Measurements from ENCODE around the gene ESAM. TPM values are rescaled to one million over a fixed set of nuclear protein-coding genes. Genes with fewer than 3 reads are reported as not detected.

Gene ESAM
- polyA plus RNA-seq, 3 donors = 0.18 to 0.74 (median 0.49) TPM

GRCh38 chr11:124748481-124749343, 13.4 kb downstream of the ESAM start:
- Histone ChIP-seq H3K4me2 (replicated peaks; ENCODE audit: extremely low read depth, low read length, poor library complexity, severe bottlenecking) (peak overlapping the region; percentile 6), H4K20me1 (ENCODE audit: insufficient read depth, low read length) (peaks cover 25% of the 10 kb centered on the region), H3K36me3 (replicated peaks in 1 of 2; ENCODE audit: control insufficient read depth in 1 of 2, insufficient read depth in 2 of 2, low read length in 2 of 2) (peaks cover 10 to 11% of the 10 kb centered on the region in 2 donors), H3K27me3 (ENCODE audit: control insufficient read depth in 2 of 2, insufficient read depth in 2 of 2, low read length in 2 of 2) (no peaks in the 10 kb centered on the region), H3K4me3 (replicated peaks in 1 of 3; ENCODE audit: low read depth in 2 of 3, low read length in 3 of 3) (no peak overlapping the region), H3K9me3 (replicated peaks in 1 of 2; ENCODE audit: control insufficient read depth in 1 of 2, insufficient read depth in 1 of 2, low read length in 2 of 2) (no peaks in the 10 kb centered on the region), H3K4me1 (ENCODE audit: control insufficient read depth in 1 of 2, insufficient read depth in 2 of 2, low read length in 2 of 2) (peaks cover 65 to 80% of the 10 kb centered on the region in 2 donors), H3K27ac (ENCODE audit: low read depth in 1 of 2, low read length in 2 of 2) (peak overlapping the region in 1 of 2 donors; percentile 5), H3K9ac (ENCODE audit: insufficient read depth, low read length, poor library complexity, severe bottlenecking) (no peak overlapping the region), H2AFZ (ENCODE audit: insufficient read depth, low read depth, low read length, poor library complexity, severe bottlenecking) (no peak overlapping the region), H3K79me2 (ENCODE audit: insufficient read depth, low read length) (peaks cover 12% of the 10 kb centered on the region)
- Mint-ChIP-seq H3K27ac (peak overlapping the region in 6 of 7 donors; percentile 30 to 82 (median 76)), H3K9me3 (peaks cover 0 to 3% (median 0%) of the 10 kb centered on the region in 7 donors), H3K36me3 (peaks cover 9 to 13% of the 10 kb centered on the region in 2 donors), H3K27me3 (ENCODE audit: low read depth in 3 of 3) (peaks cover 10 to 15% (median 14%) of the 10 kb centered on the region in 3 donors), H3K4me1 (peaks cover 63% of the 10 kb centered on the region), H3K4me3 (peak overlapping the region; percentile 27 to 35)
- TF ChIP-seq, protein P1, sequence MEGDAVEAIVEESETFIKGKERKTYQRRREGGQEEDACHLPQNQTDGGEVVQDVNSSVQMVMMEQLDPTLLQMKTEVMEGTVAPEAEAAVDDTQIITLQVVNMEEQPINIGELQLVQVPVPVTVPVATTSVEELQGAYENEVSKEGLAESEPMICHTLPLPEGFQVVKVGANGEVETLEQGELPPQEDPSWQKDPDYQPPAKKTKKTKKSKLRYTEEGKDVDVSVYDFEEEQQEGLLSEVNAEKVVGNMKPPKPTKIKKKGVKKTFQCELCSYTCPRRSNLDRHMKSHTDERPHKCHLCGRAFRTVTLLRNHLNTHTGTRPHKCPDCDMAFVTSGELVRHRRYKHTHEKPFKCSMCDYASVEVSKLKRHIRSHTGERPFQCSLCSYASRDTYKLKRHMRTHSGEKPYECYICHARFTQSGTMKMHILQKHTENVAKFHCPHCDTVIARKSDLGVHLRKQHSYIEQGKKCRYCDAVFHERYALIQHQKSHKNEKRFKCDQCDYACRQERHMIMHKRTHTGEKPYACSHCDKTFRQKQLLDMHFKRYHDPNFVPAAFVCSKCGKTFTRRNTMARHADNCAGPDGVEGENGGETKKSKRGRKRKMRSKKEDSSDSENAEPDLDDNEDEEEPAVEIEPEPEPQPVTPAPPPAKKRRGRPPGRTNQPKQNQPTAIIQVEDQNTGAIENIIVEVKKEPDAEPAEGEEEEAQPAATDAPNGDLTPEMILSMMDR (IDR thresholded peaks at IDR 0.05) = no peak
- intact Hi-C loops (cut with micrococcal nuclease) = no loop called here
- DNase-seq = peak; percentile 50 to 72 (median 62)
- 85% methylated on average over 6 of the region's 12 CpGs for WGBS (ENCODE audit: insufficient coverage)

DNA sequence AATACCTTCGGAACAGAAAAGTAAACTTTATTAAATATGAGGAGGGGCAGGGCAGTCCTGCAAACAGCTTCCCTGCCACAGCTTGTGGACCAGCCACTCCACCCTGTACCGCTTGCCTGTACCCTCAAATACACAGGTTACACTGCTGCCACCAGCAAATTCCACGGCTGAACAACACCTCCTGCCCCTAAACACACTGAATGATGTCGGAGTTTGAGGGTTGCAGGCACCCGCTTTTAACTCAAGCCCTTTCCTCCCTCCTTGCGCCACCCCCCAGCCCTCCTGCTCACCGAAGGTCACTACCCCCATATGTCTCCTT, 14.0 kb downstream of the ESAM start:
- H2AFZ ChIP-seq (ENCODE audit: insufficient read depth, low read depth, low read length, poor library complexity, severe bottlenecking) = no peak overlapping the region
- H3K9me3 Mint-ChIP-seq = peaks cover 0 to 3% (median 0%) of the 10 kb centered on the region in 7 donors
- no peaks in the 10 kb centered on the region for H3K27me3 ChIP-seq (ENCODE audit: control insufficient read depth in 2 of 2, insufficient read depth in 2 of 2, low read length in 2 of 2)
- H3K9me3 ChIP-seq (replicated peaks in 1 of 2; ENCODE audit: control insufficient read depth in 1 of 2, insufficient read depth in 1 of 2, low read length in 2 of 2) = no peaks in the 10 kb centered on the region
- no peak overlapping the region for H3K27ac ChIP-seq (ENCODE audit: low read depth in 1 of 2, low read length in 2 of 2)
- H3K4me2 ChIP-seq (replicated peaks; ENCODE audit: extremely low read depth, low read length, poor library complexity, severe bottlenecking) = no peak overlapping the region
- peaks cover 13 to 17% of the 10 kb centered on the region in 2 donors for H3K36me3 ChIP-seq (replicated peaks in 1 of 2; ENCODE audit: control insufficient read depth in 1 of 2, insufficient read depth in 2 of 2, low read length in 2 of 2)
- no peak for DNase-seq
- H3K4me3 ChIP-seq (replicated peaks in 1 of 3; ENCODE audit: low read depth in 2 of 3, low read length in 3 of 3) = no peak overlapping the region
- peaks cover 13 to 20% of the 10 kb centered on the region in 2 donors for H3K36me3 Mint-ChIP-seq
- H3K27ac Mint-ChIP-seq = peak overlapping the region in 2 of 7 donors; percentile 73 to 81
- H3K4me3 Mint-ChIP-seq = no peak overlapping the region
- H4K20me1 ChIP-seq (ENCODE audit: insufficient read depth, low read length) = peaks cover 32% of the 10 kb centered on the region
- 84% methylated on average over 6 of the region's 7 CpGs for WGBS (ENCODE audit: insufficient coverage)
- H3K4me1 Mint-ChIP-seq = peaks cover 63% of the 10 kb centered on the region
- TF ChIP-seq, protein P1 (IDR thresholded peaks at IDR 0.05) = no peak
- peaks cover 10 to 15% (median 14%) of the 10 kb centered on the region in 3 donors for H3K27me3 Mint-ChIP-seq (ENCODE audit: low read depth in 3 of 3)
- intact Hi-C loops (cut with micrococcal nuclease) = no loop called here
- H3K4me1 ChIP-seq (ENCODE audit: control insufficient read depth in 1 of 2, insufficient read depth in 2 of 2, low read length in 2 of 2) = peaks cover 60 to 75% of the 10 kb centered on the region in 2 donors
- no peak overlapping the region for H3K9ac ChIP-seq (ENCODE audit: insufficient read depth, low read length, poor library complexity, severe bottlenecking)
- peaks cover 19% of the 10 kb centered on the region for H3K79me2 ChIP-seq (ENCODE audit: insufficient read depth, low read length)

Measured in CD14-positive monocyte (primary cell).